Osteoblast (primary cell): ENCODE data around the gene SEMA4C. TPM values are rescaled to one million over a fixed set of nuclear protein-coding genes. Genes with fewer than 3 reads are reported as not detected.

Experiments used
- DNase-seq: peaks from one replicate; pipeline ENCODE4 v3.0.0; 2011; ENCODE audit warnings: low spot score, mixed read lengths; ENCODE audit not compliant: insufficient read length; ENCODE audit errors: missing footprints
- H2AFZ ChIP-seq: 2 replicates; pipeline ENCODE4 v1.6.0; 2011; ENCODE audit warnings: mild to moderate bottlenecking, low read length
- H3K27ac ChIP-seq: 2 replicates; pipeline ENCODE4 v1.5.1; 2011; ENCODE audit warnings: mild to moderate bottlenecking, low read depth, low read length, moderate library complexity
- H3K27me3 ChIP-seq: 2 replicates; pipeline ENCODE4 v1.6.0; 2012; ENCODE audit warnings: mild to moderate bottlenecking, control low read depth, inconsistent platforms, low read length, moderate library complexity; ENCODE audit not compliant: insufficient read depth
- H3K36me3 ChIP-seq: 2 replicates; pipeline ENCODE4 v1.5.1; 2011; ENCODE audit warnings: mild to moderate bottlenecking, low read length, control low read depth, moderate library complexity; ENCODE audit not compliant: insufficient read depth
- H3K4me1 ChIP-seq: 2 replicates; pipeline ENCODE4 v1.5.1; 2011; ENCODE audit warnings: mild to moderate bottlenecking, low read length, control low read depth, moderate library complexity; ENCODE audit not compliant: insufficient read depth
- H3K4me2 ChIP-seq: 2 replicates; pipeline ENCODE4 v1.6.0; 2011; ENCODE audit warnings: mild to moderate bottlenecking, low read length; ENCODE audit not compliant: insufficient read depth
- H3K4me3 ChIP-seq: fragments of 200-600 bp; sonication (generic); 3 replicates; pipeline ENCODE4 v1.5.1; 2012; ENCODE audit warnings: mild to moderate bottlenecking, low read length, inconsistent platforms; ENCODE audit not compliant: insufficient read depth
- H3K79me2 ChIP-seq: 2 replicates; pipeline ENCODE4 v1.6.0; 2012; ENCODE audit warnings: mild to moderate bottlenecking, low read length, control low read depth, inconsistent platforms; ENCODE audit not compliant: insufficient read depth
- H3K9me3 ChIP-seq: 2 replicates; pipeline ENCODE4 v1.5.1; 2011; ENCODE audit warnings: low read depth, low read length, control low read depth
- H4K20me1 ChIP-seq: 2 replicates; pipeline ENCODE4 v1.6.0; 2012; ENCODE audit warnings: mild to moderate bottlenecking, low read length, control low read depth; ENCODE audit not compliant: insufficient read depth
- total RNA-seq: library from RNA; depleted of rRNA; stranded (reverse); fragments of >200 nt; gene quantifications from 2 replicates; pipeline ENCODE4 v1.2.3, GENCODE V29; 2012
- TF ChIP-seq, protein P1 (sequence below): IDR thresholded peaks from 2 replicates; pipeline ENCODE4 v1.5.1; 2011; ENCODE audit warnings: mild to moderate bottlenecking, low read depth, low read length, moderate library complexity; ENCODE audit errors: extremely low read depth

The SEMA4C gene
- total RNA-seq, 1 donor, result 29.7 TPM

DNA sequence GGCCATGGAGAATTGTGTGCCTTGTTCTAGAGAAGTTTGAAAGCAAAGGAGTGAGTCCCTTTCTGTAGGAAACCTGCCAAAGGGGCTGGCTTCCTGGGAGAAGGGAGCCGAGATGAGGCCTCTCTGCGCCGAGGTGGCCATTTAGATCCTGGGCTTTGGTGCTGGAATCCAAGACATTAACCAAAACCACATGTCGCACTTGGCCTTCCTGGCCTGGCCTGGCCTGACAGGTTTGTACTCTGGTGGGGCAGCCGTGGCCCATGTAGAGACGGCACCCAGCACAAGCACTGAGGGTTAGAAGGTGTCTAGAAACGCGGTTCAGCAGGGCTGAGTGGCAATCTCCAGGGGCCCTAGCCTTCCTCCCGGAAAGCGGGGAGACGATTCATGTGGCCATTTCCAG lies 46.7 kb downstream of the SEMA4C start:
- Histone ChIP-seq H4K20me1 (peaks cover 26% of the 10 kb centered on the region), H3K27ac (no peak overlapping the region), H3K9me3 (no peaks in the 10 kb centered on the region), H3K4me2 (no peak overlapping the region), H3K79me2 (peaks cover 4% of the 10 kb centered on the region), H3K36me3 (peaks cover 3% of the 10 kb centered on the region), H2AFZ (no peak overlapping the region), H3K4me3 (no peak overlapping the region), H3K4me1 (no peaks in the 10 kb centered on the region), H3K27me3 (no peaks in the 10 kb centered on the region)
- DNase-seq, result no peak
- TF ChIP-seq, protein P1, sequence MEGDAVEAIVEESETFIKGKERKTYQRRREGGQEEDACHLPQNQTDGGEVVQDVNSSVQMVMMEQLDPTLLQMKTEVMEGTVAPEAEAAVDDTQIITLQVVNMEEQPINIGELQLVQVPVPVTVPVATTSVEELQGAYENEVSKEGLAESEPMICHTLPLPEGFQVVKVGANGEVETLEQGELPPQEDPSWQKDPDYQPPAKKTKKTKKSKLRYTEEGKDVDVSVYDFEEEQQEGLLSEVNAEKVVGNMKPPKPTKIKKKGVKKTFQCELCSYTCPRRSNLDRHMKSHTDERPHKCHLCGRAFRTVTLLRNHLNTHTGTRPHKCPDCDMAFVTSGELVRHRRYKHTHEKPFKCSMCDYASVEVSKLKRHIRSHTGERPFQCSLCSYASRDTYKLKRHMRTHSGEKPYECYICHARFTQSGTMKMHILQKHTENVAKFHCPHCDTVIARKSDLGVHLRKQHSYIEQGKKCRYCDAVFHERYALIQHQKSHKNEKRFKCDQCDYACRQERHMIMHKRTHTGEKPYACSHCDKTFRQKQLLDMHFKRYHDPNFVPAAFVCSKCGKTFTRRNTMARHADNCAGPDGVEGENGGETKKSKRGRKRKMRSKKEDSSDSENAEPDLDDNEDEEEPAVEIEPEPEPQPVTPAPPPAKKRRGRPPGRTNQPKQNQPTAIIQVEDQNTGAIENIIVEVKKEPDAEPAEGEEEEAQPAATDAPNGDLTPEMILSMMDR, result no peak

DNA sequence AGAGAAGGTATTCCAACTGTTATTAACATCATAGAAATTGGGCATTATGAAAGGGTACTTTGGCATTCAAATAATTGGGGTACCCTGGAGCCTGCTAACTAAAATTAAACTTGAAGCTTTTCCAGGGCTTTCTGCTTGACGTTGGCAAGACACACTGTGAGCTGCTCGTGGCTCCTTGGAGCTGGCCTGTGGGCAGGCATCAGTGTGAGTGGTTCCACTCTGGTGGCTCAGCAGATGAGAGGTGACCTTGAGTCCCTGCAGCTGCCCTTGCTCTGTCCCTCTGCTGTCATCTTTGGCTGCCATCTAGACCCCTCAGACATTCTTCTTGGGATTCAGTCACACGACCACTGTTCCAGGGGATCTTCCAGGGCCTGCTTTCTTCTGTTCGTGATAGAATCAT lies 47.1 kb downstream of the SEMA4C start:
- Histone ChIP-seq H4K20me1 (peaks cover 30% of the 10 kb centered on the region), H3K4me1 (peaks cover 2% of the 10 kb centered on the region), H3K27me3 (no peaks in the 10 kb centered on the region), H2AFZ (no peak overlapping the region), H3K9me3 (no peaks in the 10 kb centered on the region), H3K4me3 (no peak overlapping the region), H3K36me3 (peaks cover 3% of the 10 kb centered on the region), H3K79me2 (peaks cover 8% of the 10 kb centered on the region), H3K4me2 (no peak overlapping the region), H3K27ac (no peak overlapping the region)
- no peak for DNase-seq
- TF ChIP-seq, protein P1, result no peak

DNA sequence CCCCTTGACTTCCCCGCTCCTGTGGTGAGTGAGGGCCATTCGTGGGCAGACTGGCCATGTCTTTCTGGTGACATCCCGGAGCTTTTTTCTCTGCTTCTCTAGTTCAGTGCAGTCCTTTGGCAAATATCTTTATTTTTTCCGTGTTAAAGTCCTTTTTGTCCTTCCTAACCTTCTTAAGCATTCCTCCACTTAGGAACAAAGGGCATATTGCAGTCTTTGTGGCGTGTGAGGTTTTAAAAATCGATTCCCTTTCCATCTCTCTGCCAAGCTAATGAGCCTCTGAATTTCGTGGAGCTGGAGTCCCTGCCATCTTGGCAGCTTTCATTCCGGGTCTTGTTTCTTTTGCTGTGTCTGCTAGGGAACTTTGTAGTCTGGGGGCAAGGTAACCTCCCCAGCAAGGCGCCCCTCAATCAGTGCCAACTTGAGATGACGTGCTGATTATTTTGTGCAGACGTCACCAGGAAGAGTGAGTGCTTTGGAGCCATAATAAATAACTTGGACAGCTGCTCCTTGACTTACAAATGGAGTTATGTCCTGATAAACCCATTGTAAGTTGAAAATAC lies 48.7 kb downstream of the SEMA4C start:
- Histone ChIP-seq H3K27me3 (no peaks in the 10 kb centered on the region), H2AFZ (no peak overlapping the region), H4K20me1 (peaks cover 38% of the 10 kb centered on the region), H3K79me2 (peaks cover 13% of the 10 kb centered on the region), H3K27ac (no peak overlapping the region), H3K4me2 (no peak overlapping the region), H3K9me3 (no peaks in the 10 kb centered on the region), H3K4me3 (no peak overlapping the region), H3K36me3 (peaks cover 2% of the 10 kb centered on the region), H3K4me1 (peaks cover 10% of the 10 kb centered on the region)
- DNase-seq, result no peak
- TF ChIP-seq, protein P1, result no peak

DNA sequence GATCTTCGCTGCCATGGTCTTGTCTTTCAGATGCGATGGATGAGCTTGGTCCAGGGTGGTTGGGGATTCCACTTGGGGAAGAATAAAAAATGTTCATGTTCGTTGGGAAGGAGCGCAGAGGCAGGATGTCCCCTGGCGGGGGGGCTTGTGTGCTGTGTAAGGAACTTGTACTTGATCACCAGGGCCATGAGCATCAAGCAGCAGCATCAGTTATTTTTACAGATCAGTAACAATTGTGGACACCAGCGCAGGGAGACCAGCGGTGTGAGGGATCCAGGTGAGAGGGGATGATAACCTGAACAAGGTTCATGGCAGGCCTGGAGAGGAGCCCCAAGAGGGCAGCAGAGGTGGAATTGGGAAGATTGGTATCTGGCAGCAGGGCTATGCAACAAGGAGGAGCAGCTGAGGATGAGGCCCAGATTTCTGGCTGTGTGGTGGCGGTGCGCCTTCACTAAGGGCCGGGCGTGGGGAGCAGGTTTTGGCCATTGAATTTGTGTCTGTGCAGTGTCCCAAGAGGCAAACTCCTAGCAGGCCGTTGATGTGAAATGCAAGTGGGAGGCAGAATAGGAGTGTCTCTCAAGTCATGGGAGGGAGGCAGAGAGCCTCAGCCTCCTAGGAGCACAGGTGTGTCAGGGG lies 49.9 kb downstream of the SEMA4C start:
- Histone ChIP-seq H3K27me3 (no peaks in the 10 kb centered on the region), H3K4me2 (no peak overlapping the region), H3K27ac (no peak overlapping the region), H2AFZ (no peak overlapping the region), H3K36me3 (no peaks in the 10 kb centered on the region), H4K20me1 (peaks cover 38% of the 10 kb centered on the region), H3K4me1 (peaks cover 16% of the 10 kb centered on the region), H3K9me3 (no peaks in the 10 kb centered on the region), H3K79me2 (peaks cover 13% of the 10 kb centered on the region), H3K4me3 (no peak overlapping the region)
- TF ChIP-seq, protein P1, result no peak
- peak; percentile 55 for DNase-seq
